Adrenal gland (tissue), 5 donors: ENCODE data around the gene SLC24A2.

ENCODE experiments used
- POLR2A ChIP-seq, 2 donors: fragments of 450-650 bp; IDR thresholded peaks; one replicate each; pipeline ENCODE4 v1.6.1; 2017; ENCODE audit warnings: antibody characterized with exemption in 2 of 2, mild to moderate bottlenecking in 2 of 2, moderate library complexity in 1 of 2
- TF ChIP-seq, protein P1 (sequence below), 6 experiments: fragments of 450-650 bp in 4 of 6; fragments of 200-600 bp in 2 of 6; sonication (generic) in 1 of 6; IDR thresholded peaks; 1 replicate in 5 of 6; 2 replicates in 1 of 6; pipeline versions ENCODE4 v1.5.1 to v1.8.0; 2016 to 2021; ENCODE audit warnings: antibody characterized with exemption in 6 of 6, mild to moderate bottlenecking in 2 of 6, moderate library complexity in 1 of 6
- donor health status: DM: no; HTN: no; CAD: no.

DNA sequence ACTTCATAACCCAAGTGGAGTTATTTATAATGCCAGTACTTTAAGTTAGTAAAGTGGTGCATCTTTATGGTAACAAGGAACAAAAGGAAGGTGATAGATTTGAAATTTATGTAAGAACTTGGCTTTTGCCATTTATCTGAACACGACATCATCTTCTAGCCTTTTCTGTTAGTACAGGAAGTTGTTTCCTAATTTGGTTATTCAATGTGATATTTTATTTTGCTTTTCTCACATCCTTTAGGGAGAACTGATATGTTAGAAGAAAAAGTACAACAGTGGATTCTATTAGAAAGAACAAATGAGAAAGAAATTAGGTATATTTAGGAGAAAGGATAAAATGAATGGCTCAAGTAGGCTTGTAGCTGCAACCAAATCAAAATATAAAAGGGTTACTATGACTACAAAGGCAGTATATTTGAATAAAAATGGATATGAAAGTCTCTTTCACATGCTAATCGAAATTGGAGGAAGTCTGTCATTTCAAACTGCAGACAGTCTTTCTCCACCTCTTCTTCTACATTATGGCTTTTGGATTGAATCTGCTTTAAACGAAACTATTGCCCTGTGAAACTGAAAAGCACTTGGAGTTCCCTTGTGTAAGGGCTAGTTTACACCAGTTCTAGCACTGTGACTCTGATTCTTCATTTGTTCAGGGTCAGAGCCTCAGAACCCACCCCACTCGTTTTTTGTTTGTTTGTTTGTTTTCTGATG lies 18.5 kb upstream of the SLC24A2 start:
- TF ChIP-seq, protein P1, sequence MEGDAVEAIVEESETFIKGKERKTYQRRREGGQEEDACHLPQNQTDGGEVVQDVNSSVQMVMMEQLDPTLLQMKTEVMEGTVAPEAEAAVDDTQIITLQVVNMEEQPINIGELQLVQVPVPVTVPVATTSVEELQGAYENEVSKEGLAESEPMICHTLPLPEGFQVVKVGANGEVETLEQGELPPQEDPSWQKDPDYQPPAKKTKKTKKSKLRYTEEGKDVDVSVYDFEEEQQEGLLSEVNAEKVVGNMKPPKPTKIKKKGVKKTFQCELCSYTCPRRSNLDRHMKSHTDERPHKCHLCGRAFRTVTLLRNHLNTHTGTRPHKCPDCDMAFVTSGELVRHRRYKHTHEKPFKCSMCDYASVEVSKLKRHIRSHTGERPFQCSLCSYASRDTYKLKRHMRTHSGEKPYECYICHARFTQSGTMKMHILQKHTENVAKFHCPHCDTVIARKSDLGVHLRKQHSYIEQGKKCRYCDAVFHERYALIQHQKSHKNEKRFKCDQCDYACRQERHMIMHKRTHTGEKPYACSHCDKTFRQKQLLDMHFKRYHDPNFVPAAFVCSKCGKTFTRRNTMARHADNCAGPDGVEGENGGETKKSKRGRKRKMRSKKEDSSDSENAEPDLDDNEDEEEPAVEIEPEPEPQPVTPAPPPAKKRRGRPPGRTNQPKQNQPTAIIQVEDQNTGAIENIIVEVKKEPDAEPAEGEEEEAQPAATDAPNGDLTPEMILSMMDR (IDR thresholded peaks at IDR 0.05), result no peak
- TF ChIP-seq POLR2A (IDR thresholded peaks at IDR 0.05), result no peak
